ENCODE data around the gene PPP2R2C.
A peak's percentile ranks its signal among the peaks of the same experiment; 100 is the strongest.

DNA sequence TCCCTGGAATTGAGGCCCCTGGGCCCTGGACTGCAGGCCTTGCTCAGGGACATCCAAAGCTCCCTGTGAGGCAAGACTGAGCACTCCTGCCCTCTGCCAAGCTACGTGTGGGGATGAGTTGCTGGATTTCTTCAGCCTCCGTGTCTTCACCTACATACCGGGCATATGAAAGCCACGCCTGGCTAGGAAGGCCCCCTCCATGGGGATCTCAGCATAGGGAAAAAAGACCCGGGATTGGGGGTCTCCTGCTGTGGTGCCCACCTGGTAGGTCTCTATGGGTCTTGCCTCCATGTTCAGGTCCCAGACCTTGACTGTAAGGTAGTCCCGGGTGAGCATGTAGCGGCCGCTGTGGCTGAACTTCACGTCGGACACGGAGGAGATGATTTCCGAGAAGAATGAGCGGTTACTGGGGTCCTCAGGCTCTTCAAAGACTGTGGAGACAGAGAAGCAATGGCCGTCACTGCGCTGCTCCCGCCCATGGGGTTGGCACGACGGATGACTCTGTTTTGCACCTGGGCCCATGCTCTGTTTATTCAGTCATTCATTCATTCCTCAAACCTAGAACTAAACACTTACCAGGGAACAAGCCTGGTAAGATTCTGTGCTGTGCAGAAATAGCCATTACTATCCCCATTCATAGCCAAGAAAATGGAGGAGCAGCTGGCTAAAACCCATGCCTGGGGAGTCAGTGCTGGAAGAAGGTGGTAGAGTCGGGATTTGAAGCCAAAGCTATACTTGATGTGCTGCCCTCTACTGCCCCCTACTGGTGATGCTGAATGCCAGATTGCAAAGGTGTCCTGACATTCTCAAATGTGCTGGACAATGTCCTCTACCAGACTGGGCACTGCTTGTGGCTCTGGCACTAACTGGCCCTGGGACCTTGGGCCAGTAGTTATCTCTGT is 138.9 kb downstream of the PPP2R2C start:
- TF ChIP-seq CTCF (conservative IDR thresholded peaks at IDR 0.05; ENCODE audit: low read depth, low read length) (peak; percentile 67), EZH2phosphoT487 (IDR thresholded peaks at IDR 0.05; ENCODE audit: borderline replicate concordance, low read length) (no peak)

Data from PC-3 (cell line).